ENCODE results near the gene LRP4. TPM values are rescaled to one million over a fixed set of nuclear protein-coding genes. Genes with fewer than 3 reads are reported as not detected.
A peak's percentile ranks its signal among the peaks of the same experiment; 100 is the strongest.
"Not testable (repeated sequence)": the region's sequence is repeated elsewhere in the genome, so short reads cannot be mapped to it uniquely, and the experiment has no call there.

The LRP4 gene
- total RNA-seq, 2 donors from 2014 or later, result 10.6 to 20.4 TPM

DNA sequence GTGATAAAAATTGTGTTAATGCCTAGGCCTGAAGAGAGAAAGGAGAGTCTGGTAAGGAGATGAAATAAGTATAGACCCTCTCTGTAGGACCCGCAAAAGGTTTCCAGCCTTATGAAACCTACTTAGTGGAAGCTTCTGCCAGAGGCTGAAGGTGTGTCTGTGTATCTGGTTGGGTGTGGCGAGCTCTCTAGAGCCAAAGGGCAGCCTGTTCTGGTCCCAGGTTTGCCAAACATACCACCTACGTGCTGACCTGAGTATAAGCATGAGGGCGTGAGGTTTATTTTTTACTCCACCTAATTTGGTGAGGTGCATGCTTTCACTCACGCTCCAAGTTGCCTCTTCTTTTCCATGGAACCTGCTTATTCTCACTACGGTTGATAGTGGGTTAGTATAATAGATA lies 23.8 kb upstream of the LRP4 start:
- DNase-seq (no peak), ATAC-seq (no peak)
- TF ChIP-seq CTCF (IDR thresholded peaks at IDR 0.05) (no peak), POLR2A (IDR thresholded peaks at IDR 0.05) (no peak)
- H3K27me3 ChIP-seq, result no peaks in the 10 kb centered on the region
- peaks cover 14% of the 10 kb centered on the region for H3K4me1 ChIP-seq
- intact Hi-C loops (cut with DNase I), result no loop called here
- WGBS, 2 donors, result 91 to 92% methylated on average over 6 of the region's 6 CpGs
- no peaks in the 10 kb centered on the region for H3K9me3 ChIP-seq
- no peak overlapping the region for H3K27ac ChIP-seq
- H3K36me3 ChIP-seq (replicated peaks in 1 of 2; ENCODE audit: insufficient read depth in 1 of 2, low read depth in 2 of 2), result no peaks in the 10 kb centered on the region
- no peak overlapping the region for H3K4me3 ChIP-seq

GRCh38 chr11:46936138-46937110 lies 18.1 kb upstream of the LRP4 start, which contains the start of gene CSTPP1:
Gene CSTPP1, plus strand, starts transcription at chr11:46936761. Its CDS starts 45 bp downstream, at chr11:46936806.
- ATAC-seq, result peak; percentile 100
- intact Hi-C loops (cut with DNase I), result no loop called here
- DNase-seq, result peak; percentile 95 to 97 (median 96)
- 18 to 21% methylated on average over 35 to 41 of the region's 41 CpGs for WGBS, 2 donors
- Histone ChIP-seq H3K9me3 (no peaks in the 10 kb centered on the region), H3K4me1 (peaks cover 19% of the 10 kb centered on the region), H3K36me3 (replicated peaks in 1 of 2; ENCODE audit: insufficient read depth in 1 of 2, low read depth in 2 of 2) (no peaks in the 10 kb centered on the region), H3K27ac (peak within 1 kb of the TSS in 3 of 4 donors; percentile 12 to 73 (median 38)), H3K27me3 (no peaks in the 10 kb centered on the region), H3K4me3 (peak within 1 kb of the TSS; percentile 64 to 73)
- TF ChIP-seq POLR2A (IDR thresholded peaks at IDR 0.05) (peak in 1 of 3 donors; percentile 25), CTCF (IDR thresholded peaks at IDR 0.05) (no peak)

- H3K27me3 ChIP-seq, result no peaks in the 10 kb centered on the region
- no peak overlapping the region for H3K4me3 ChIP-seq
- H3K9me3 ChIP-seq, result no peaks in the 10 kb centered on the region
- intact Hi-C loops (cut with DNase I), result no loop called here
- TF ChIP-seq CTCF (IDR thresholded peaks at IDR 0.05), result no peak
- no peak for TF ChIP-seq POLR2A (IDR thresholded peaks at IDR 0.05)
- peak; percentile 96 for ATAC-seq
- peak overlapping the region in 2 of 4 donors; percentile 58 to 71 for H3K27ac ChIP-seq
- 90 to 96% methylated on average over 1 of the region's 1 CpG for whole genome bisulfite sequencing, 2 donors
- DNase-seq, result peak; percentile 40 to 78 (median 53)
- peaks cover 9% of the 10 kb centered on the region for H3K4me1 ChIP-seq
- H3K36me3 ChIP-seq (replicated peaks in 1 of 2; ENCODE audit: insufficient read depth in 1 of 2, low read depth in 2 of 2), result no peaks in the 10 kb centered on the region
Observed at GRCh38 chr11:46930089-46930488, 11.7 kb upstream of the LRP4 start.

DNA sequence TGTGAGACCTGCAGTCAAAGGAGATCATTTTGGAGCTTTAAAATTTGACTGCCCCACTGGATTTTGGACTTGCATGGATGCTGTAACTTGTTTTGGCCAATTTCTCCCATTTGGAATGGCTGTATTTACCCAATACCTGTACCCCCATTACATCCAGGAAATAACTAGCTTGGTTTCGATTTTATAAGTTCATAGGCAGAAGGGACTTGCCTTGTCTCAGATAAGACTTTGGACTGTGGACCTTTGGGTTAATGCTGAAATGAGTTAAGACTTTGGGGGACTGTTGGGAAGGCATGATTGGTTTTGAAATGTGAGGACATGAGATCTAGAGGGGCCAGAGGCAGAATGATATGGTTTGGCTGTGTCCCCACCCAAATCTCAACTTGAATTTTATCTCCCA lies 10.4 kb upstream of the LRP4 start:
- H3K27me3 ChIP-seq; ATAC-seq; H3K4me1 ChIP-seq; H3K4me3 ChIP-seq; intact Hi-C loops (cut with DNase I); DNase-seq; H3K36me3 ChIP-seq (replicated peaks in 1 of 2; ENCODE audit: insufficient read depth in 1 of 2, low read depth in 2 of 2); H3K27ac ChIP-seq; H3K9me3 ChIP-seq: not testable (repeated sequence)
- WGBS, 2 donors, result 70 to 75% methylated on average over 1 of the region's 1 CpG

GRCh38 chr11:46927928-46928327 lies 9.6 kb upstream of the LRP4 start:
- H3K27me3 ChIP-seq; H3K4me3 ChIP-seq; DNase-seq; ATAC-seq; H3K4me1 ChIP-seq; H3K9me3 ChIP-seq; intact Hi-C loops (cut with DNase I); H3K27ac ChIP-seq; H3K36me3 ChIP-seq (replicated peaks in 1 of 2; ENCODE audit: insufficient read depth in 1 of 2, low read depth in 2 of 2): not testable (repeated sequence)
- 72 to 74% methylated on average over 2 to 4 of the region's 4 CpGs for WGBS, 2 donors

Measured in body of pancreas (tissue), 4 donors.